HEK293T (cell line): ENCODE results near the gene DNAJC3.

ENCODE experiments used
- BHLHE40 ChIP-seq: fragments of 450-650 bp; IDR thresholded peaks from 2 replicates; pipeline ENCODE4 v1.6.1; 2016; ENCODE audit warnings: mild to moderate bottlenecking, moderate library complexity, borderline replicate concordance
- CTBP1 ChIP-seq: fragments of 450-650 bp; IDR thresholded peaks from 2 replicates; pipeline ENCODE4 v1.6.1; 2016; ENCODE audit warnings: borderline replicate concordance
- ELF4 ChIP-seq: fragments of 450-650 bp; IDR thresholded peaks from 2 replicates; pipeline ENCODE4 v1.6.1; 2017; ENCODE audit warnings: antibody characterized with exemption
- FOXA1 ChIP-seq: fragments of 450-650 bp; IDR thresholded peaks from 2 replicates; pipeline ENCODE4 v1.6.1; 2016; ENCODE audit warnings: mild to moderate bottlenecking
- FOXK2 ChIP-seq: fragments of 450-650 bp; IDR thresholded peaks from 2 replicates; pipeline ENCODE4 v1.6.1; 2016; ENCODE audit warnings: mild to moderate bottlenecking
- HDGF ChIP-seq: fragments of 450-650 bp; IDR thresholded peaks from 2 replicates; pipeline ENCODE4 v1.6.1; 2017; ENCODE audit warnings: antibody characterized with exemption, borderline replicate concordance
- LEF1 ChIP-seq: fragments of 450-650 bp; IDR thresholded peaks from 2 replicates; pipeline ENCODE4 v1.6.1; 2017; ENCODE audit warnings: mild to moderate bottlenecking, borderline replicate concordance
- NFRKB ChIP-seq: fragments of 450-650 bp; IDR thresholded peaks from 2 replicates; pipeline ENCODE4 v1.6.1; 2016; ENCODE audit warnings: mild to moderate bottlenecking, moderate library complexity
- PKNOX1 ChIP-seq: fragments of 450-650 bp; IDR thresholded peaks from 2 replicates; pipeline ENCODE4 v1.6.1; 2016
- SP1 ChIP-seq: fragments of 450-650 bp; IDR thresholded peaks from 2 replicates; pipeline ENCODE4 v1.6.1; 2017
- SUZ12 ChIP-seq: fragments of 450-650 bp; IDR thresholded peaks from 2 replicates; pipeline ENCODE4 v1.6.1; 2016; ENCODE audit warnings: mild to moderate bottlenecking
- TARDBP ChIP-seq: fragments of 450-650 bp; IDR thresholded peaks from 2 replicates; pipeline ENCODE4 v1.6.1; 2016
- ZNF384 ChIP-seq: fragments of 450-650 bp; IDR thresholded peaks from 2 replicates; pipeline ENCODE4 v1.6.1; 2016

GRCh38 chr13:95689582-95689926 is 12.6 kb downstream of the DNAJC3 start:
- no peak for TF ChIP-seq SUZ12
- no peak for TF ChIP-seq ZNF384
- no peak for TF ChIP-seq SP1
- TF ChIP-seq BHLHE40, result no peak
- TF ChIP-seq NFRKB, result no peak
- no peak for TF ChIP-seq FOXK2
- TF ChIP-seq PKNOX1, result no peak
- TF ChIP-seq CTBP1, result no peak
- no peak for TF ChIP-seq FOXA1
- no peak for TF ChIP-seq TARDBP
- TF ChIP-seq LEF1, result no peak
- no peak for TF ChIP-seq HDGF
- no peak for TF ChIP-seq ELF4
